ENCODE measurements around the gene DYSF. TPM values are rescaled to one million over a fixed set of nuclear protein-coding genes. Genes with fewer than 3 reads are reported as not detected.

DYSF gene
- total RNA-seq, 1 experiment from 2014 or later = 0.31 TPM

DNA sequence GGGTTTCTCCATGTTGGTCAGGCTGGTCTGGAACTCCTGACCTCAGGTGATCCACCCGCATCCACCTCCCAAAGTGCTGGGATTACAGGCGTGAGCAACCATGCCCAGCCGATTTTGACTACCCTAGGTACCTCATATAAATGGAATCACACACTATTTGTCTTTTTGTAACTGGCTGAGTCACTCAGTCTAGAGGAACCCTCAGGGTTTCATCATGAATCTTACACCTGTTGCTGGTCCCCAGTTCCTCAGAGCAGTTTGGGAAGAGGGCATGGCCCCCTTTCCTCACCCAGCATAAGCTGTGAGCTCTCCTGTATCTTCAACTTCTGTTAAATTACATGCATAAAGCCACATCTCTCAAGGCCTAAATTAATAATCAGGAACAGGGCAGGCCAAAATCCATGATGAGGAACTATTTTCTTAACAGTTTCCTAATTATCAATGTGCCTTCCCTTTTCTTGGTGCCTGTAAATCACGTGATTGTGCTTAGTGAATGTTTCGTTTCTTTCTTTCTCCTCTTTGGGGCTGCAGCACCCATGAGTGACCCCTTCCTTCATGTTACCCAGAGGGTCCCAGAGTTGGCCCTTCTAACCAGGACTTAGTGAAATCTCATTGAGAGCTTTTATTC lies 20.9 kb downstream of the DYSF start:
- ATAC-seq = no peak
- no TSS peak for BruUV-seq (replicated peaks)
- TF ChIP-seq POLR2AphosphoS5 (IDR thresholded peaks at IDR 0.05; ENCODE audit: low read depth, low read length) = no peak
- TF ChIP-seq, protein P1, sequence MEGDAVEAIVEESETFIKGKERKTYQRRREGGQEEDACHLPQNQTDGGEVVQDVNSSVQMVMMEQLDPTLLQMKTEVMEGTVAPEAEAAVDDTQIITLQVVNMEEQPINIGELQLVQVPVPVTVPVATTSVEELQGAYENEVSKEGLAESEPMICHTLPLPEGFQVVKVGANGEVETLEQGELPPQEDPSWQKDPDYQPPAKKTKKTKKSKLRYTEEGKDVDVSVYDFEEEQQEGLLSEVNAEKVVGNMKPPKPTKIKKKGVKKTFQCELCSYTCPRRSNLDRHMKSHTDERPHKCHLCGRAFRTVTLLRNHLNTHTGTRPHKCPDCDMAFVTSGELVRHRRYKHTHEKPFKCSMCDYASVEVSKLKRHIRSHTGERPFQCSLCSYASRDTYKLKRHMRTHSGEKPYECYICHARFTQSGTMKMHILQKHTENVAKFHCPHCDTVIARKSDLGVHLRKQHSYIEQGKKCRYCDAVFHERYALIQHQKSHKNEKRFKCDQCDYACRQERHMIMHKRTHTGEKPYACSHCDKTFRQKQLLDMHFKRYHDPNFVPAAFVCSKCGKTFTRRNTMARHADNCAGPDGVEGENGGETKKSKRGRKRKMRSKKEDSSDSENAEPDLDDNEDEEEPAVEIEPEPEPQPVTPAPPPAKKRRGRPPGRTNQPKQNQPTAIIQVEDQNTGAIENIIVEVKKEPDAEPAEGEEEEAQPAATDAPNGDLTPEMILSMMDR (IDR thresholded peaks at IDR 0.05) = no peak
- TF ChIP-seq, protein P2, sequence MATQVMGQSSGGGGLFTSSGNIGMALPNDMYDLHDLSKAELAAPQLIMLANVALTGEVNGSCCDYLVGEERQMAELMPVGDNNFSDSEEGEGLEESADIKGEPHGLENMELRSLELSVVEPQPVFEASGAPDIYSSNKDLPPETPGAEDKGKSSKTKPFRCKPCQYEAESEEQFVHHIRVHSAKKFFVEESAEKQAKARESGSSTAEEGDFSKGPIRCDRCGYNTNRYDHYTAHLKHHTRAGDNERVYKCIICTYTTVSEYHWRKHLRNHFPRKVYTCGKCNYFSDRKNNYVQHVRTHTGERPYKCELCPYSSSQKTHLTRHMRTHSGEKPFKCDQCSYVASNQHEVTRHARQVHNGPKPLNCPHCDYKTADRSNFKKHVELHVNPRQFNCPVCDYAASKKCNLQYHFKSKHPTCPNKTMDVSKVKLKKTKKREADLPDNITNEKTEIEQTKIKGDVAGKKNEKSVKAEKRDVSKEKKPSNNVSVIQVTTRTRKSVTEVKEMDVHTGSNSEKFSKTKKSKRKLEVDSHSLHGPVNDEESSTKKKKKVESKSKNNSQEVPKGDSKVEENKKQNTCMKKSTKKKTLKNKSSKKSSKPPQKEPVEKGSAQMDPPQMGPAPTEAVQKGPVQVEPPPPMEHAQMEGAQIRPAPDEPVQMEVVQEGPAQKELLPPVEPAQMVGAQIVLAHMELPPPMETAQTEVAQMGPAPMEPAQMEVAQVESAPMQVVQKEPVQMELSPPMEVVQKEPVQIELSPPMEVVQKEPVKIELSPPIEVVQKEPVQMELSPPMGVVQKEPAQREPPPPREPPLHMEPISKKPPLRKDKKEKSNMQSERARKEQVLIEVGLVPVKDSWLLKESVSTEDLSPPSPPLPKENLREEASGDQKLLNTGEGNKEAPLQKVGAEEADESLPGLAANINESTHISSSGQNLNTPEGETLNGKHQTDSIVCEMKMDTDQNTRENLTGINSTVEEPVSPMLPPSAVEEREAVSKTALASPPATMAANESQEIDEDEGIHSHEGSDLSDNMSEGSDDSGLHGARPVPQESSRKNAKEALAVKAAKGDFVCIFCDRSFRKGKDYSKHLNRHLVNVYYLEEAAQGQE (IDR thresholded peaks at IDR 0.05; ENCODE audit: insufficient read depth in 1 of 2, low read depth in 2 of 2, low read length in 1 of 2) = no peak
- TF ChIP-seq SIN3A (IDR thresholded peaks at IDR 0.05; ENCODE audit: borderline replicate concordance, insufficient read depth, low read depth, low read length) = no peak
- TF ChIP-seq TCF7L2 (IDR thresholded peaks at IDR 0.05; ENCODE audit: low read depth, low read length) = no peak
- H3K4me1 ChIP-seq (ENCODE audit: control insufficient read depth, insufficient read depth, low read length) = no peaks in the 10 kb centered on the region
- in situ Hi-C loops (cut with HindIII; ENCODE audit: low pct_unique_long_range_greater_than_20kb, low sequenced_read_pairs) = no loop called here
- H3K27me3 ChIP-seq (ENCODE audit: control insufficient read depth, insufficient read depth, low read length) = peaks cover 4% of the 10 kb centered on the region; the same call in 1 of the 2 replicates
- ChIA-PET POLR2A (no interaction called here), CTCF (no interaction called here)
- intact Hi-C loops (cut with micrococcal nuclease; ENCODE audit: unreplicated experiment) = no loop called here
- H3K27ac ChIP-seq (ENCODE audit: low read length) = no peak overlapping the region
- no peak overlapping the region for H3K4me3 ChIP-seq (ENCODE audit: low read depth in 2 of 2, low read length in 2 of 2)
- H3K36me3 ChIP-seq (ENCODE audit: control insufficient read depth, insufficient read depth, low read length) = no peaks in the 10 kb centered on the region
- no peak for DNase-seq (ENCODE audit: low read depth, low spot score)
- H3K9me3 ChIP-seq (ENCODE audit: control insufficient read depth, insufficient read depth, low read depth, low read length) = no peaks in the 10 kb centered on the region

DNA sequence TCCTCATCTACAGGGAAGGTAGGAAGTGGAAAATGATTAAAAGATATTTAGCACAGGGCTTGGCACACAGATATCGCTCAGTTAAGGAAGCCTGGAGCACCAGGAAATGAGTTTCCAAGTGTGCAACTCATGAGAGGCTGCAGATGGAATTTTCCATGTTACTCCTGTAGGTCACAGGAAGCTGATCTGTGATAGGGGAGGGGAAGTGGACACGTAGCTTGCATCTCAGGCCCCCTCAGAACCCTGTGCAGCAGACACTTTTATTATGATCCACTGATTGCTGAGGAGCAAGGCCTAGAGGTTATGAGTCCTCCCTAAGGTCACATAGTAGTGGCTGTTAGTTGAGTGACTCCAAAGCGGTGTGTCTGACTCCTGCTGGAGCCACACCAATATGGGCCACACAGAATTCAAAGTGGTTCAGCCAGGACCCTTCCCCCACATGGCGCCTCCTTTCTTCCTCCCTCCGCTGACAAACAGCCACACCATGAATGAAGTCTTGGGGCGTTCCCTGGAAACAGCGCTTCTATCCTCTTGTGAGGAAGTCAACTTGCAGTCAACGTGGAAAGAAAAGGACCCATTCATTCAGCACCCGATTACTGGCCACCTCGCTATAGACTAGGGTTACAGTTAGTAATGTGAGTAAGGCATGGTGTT lies 21.5 kb downstream of the DYSF start:
- DNase-seq (ENCODE audit: low read depth, low spot score) (no peak), ATAC-seq (no peak)
- POLR2A ChIA-PET = no interaction called here
- Histone ChIP-seq H3K27ac (ENCODE audit: low read length) (no peak overlapping the region), H3K4me3 (ENCODE audit: low read depth in 2 of 2, low read length in 2 of 2) (no peak overlapping the region), H3K36me3 (ENCODE audit: control insufficient read depth, insufficient read depth, low read length) (no peaks in the 10 kb centered on the region), H3K4me1 (ENCODE audit: control insufficient read depth, insufficient read depth, low read length) (no peaks in the 10 kb centered on the region), H3K27me3 (ENCODE audit: control insufficient read depth, insufficient read depth, low read length) (peaks cover 4% of the 10 kb centered on the region; the same call in 1 of the 2 replicates), H3K9me3 (ENCODE audit: control insufficient read depth, insufficient read depth, low read depth, low read length) (no peaks in the 10 kb centered on the region)
- CTCF ChIA-PET = no interaction called here
- BruUV-seq (replicated peaks) = no TSS peak
- in situ Hi-C loops (cut with HindIII; ENCODE audit: low pct_unique_long_range_greater_than_20kb, low sequenced_read_pairs) = no loop called here
- TF ChIP-seq POLR2AphosphoS5 (IDR thresholded peaks at IDR 0.05; ENCODE audit: low read depth, low read length) (no peak), TCF7L2 (IDR thresholded peaks at IDR 0.05; ENCODE audit: low read depth, low read length) (no peak), SIN3A (IDR thresholded peaks at IDR 0.05; ENCODE audit: borderline replicate concordance, insufficient read depth, low read depth, low read length) (no peak)
- TF ChIP-seq, protein P2 (IDR thresholded peaks at IDR 0.05; ENCODE audit: insufficient read depth in 1 of 2, low read depth in 2 of 2, low read length in 1 of 2) = no peak
- TF ChIP-seq, protein P1 (IDR thresholded peaks at IDR 0.05) = no peak
- intact Hi-C loops (cut with micrococcal nuclease; ENCODE audit: unreplicated experiment) = no loop called here
